Endothelial cell of umbilical vein (primary cell): ENCODE results near the gene CREB3L2. TPM values are rescaled to one million over a fixed set of nuclear protein-coding genes. Genes with fewer than 3 reads are reported as not detected.

Source experiments
- BruUV-seq: library from RNA; stranded (reverse); fragments of 400-500 nt; replicated peaks from 2 replicates; lab custom pipeline; 2021; lab: Mats Ljungman, UMichigan
- CTCF ChIA-PET: fragments of 300-600, 350-600 bp; sonication (Branson Sonifier 250); formaldehyde crosslinking; loops from one replicate; lab custom pipeline; 2021; ENCODE audit warnings: antibody characterized with exemption, inconsistent platforms; lab: Charles Lee
- POLR2A ChIA-PET: fragments of 300-600, 350-600 bp; sonication (Branson Sonifier 250); formaldehyde crosslinking; loops from one replicate; lab custom pipeline; 2021; ENCODE audit warnings: antibody characterized with exemption, inconsistent platforms; lab: Charles Lee
- DNase-seq: peaks from one replicate; pipeline ENCODE4 v3.0.0-alpha.2; 2011; ENCODE audit warnings: low read depth, low spot score
- FAIRE-seq: peaks from 2 replicates; lab custom pipeline; 2011; peaks lifted over from hg19 to GRCh38; lab: Jason Lieb, UNC
- H2AFZ ChIP-seq: 2 replicates; pipeline ENCODE4 v1.6.0; 2012; ENCODE audit warnings: low read depth, low read length, control low read depth, inconsistent platforms
- H3K27ac ChIP-seq: 2 replicates; pipeline ENCODE4 v1.5.1; 2011; ENCODE audit warnings: low read depth, mild to moderate bottlenecking, control low read depth, low read length, moderate library complexity; ENCODE audit not compliant: insufficient read depth
- H3K27me3 ChIP-seq, 2 experiments: 2 replicates each; pipeline versions ENCODE4 v1.6.0 to v1.6.1; 2011; ENCODE audit warnings: low read length in 2 of 2, mixed read lengths in 1 of 2; ENCODE audit not compliant: control insufficient read depth in 2 of 2, insufficient read depth in 2 of 2
- H3K36me3 ChIP-seq, 2 experiments: 2 replicates in 1 of 2; 3 replicates in 1 of 2; pipeline ENCODE4 v1.5.1; 2011; ENCODE audit warnings: low read length in 2 of 2, mild to moderate bottlenecking in 1 of 2, moderate library complexity in 1 of 2; ENCODE audit not compliant: control insufficient read depth in 2 of 2, insufficient read depth in 2 of 2; ENCODE audit errors: extremely low read depth in 1 of 2
- H3K4me1 ChIP-seq: 3 replicates; pipeline ENCODE4 v1.5.1; 2011; ENCODE audit warnings: mild to moderate bottlenecking, low read length; ENCODE audit not compliant: control insufficient read depth, insufficient read depth; ENCODE audit errors: extremely low read depth
- H3K4me2 ChIP-seq: 2 replicates; pipeline ENCODE4 v1.6.1; 2011; ENCODE audit warnings: low read length, control low read depth, mixed read lengths; ENCODE audit not compliant: insufficient read depth
- H3K4me3 ChIP-seq, 3 experiments: fragments of 200-600 bp in 1 of 3; sonication (generic), shearing (Covaris generic) in 1 of 3; replicated peaks in 1 of 3; 2 replicates each; pipeline ENCODE4 v1.5.1; 2011 to 2016; ENCODE audit warnings: control low read depth in 3 of 3, low read length in 3 of 3, mild to moderate bottlenecking in 2 of 3, inconsistent platforms in 1 of 3, low read depth in 1 of 3, moderate library complexity in 1 of 3; ENCODE audit not compliant: insufficient read depth in 1 of 3
- H3K79me2 ChIP-seq: 2 replicates; pipeline ENCODE4 v1.6.0; 2012; ENCODE audit warnings: low read length, inconsistent platforms; ENCODE audit not compliant: control insufficient read depth, insufficient read depth
- H3K9ac ChIP-seq: replicated peaks from 2 replicates; pipeline ENCODE3; 2011; ENCODE audit warnings: low read length, control low read depth; ENCODE audit not compliant: insufficient read depth; ENCODE audit errors: extremely low read depth
- H3K9me1 ChIP-seq: replicated peaks from 3 replicates; pipeline ENCODE4 v1.6.0; 2011; ENCODE audit warnings: mild to moderate bottlenecking, low read length; ENCODE audit not compliant: control insufficient read depth, insufficient read depth; ENCODE audit errors: extremely low read depth
- H3K9me3 ChIP-seq: replicated peaks from 2 replicates; pipeline ENCODE4 v1.5.1; 2012; ENCODE audit warnings: low read length, inconsistent platforms; ENCODE audit not compliant: control insufficient read depth, insufficient read depth
- H4K20me1 ChIP-seq: replicated peaks from 2 replicates; pipeline ENCODE3; 2011; ENCODE audit warnings: mild to moderate bottlenecking, low read length; ENCODE audit not compliant: control insufficient read depth, insufficient read depth; ENCODE audit errors: extremely low read depth
- EZH2 ChIP-seq: IDR thresholded peaks from 2 replicates; pipeline ENCODE4 v1.6.1; 2012; ENCODE audit warnings: borderline replicate concordance, low read depth, mild to moderate bottlenecking, moderate library complexity, low read length, inconsistent platforms; ENCODE audit not compliant: severe bottlenecking
- FOS ChIP-seq: IDR thresholded peaks from 2 replicates; pipeline ENCODE4 v1.6.1; 2011; ENCODE audit warnings: mild to moderate bottlenecking, low read length, moderate library complexity, borderline replicate concordance; ENCODE audit not compliant: insufficient read depth
- GATA2 ChIP-seq: IDR thresholded peaks from 2 replicates; pipeline ENCODE4 v1.7.0; 2011; ENCODE audit warnings: low read depth, mild to moderate bottlenecking, moderate library complexity, mixed read lengths, low read length; ENCODE audit not compliant: insufficient read length, insufficient read depth
- JUN ChIP-seq: IDR thresholded peaks from 2 replicates; pipeline ENCODE4 v1.6.1; 2011; ENCODE audit warnings: borderline replicate concordance, low read depth; ENCODE audit not compliant: insufficient read length, insufficient read depth
- POLR2A ChIP-seq: IDR thresholded peaks from 2 replicates; pipeline ENCODE4 v1.6.1; 2012; ENCODE audit warnings: low read depth, mild to moderate bottlenecking, control low read depth, low read length
- POLR2AphosphoS5 ChIP-seq: IDR thresholded peaks from 2 replicates; pipeline ENCODE4 v1.6.1; 2012; ENCODE audit warnings: low read depth, mild to moderate bottlenecking, control low read depth, low read length, moderate library complexity; ENCODE audit not compliant: insufficient read depth
- dilution Hi-C: fragments of 300-500 bp; cut with MboI; formaldehyde crosslinking; loops from one replicate; pipeline ENCODE4 v1.15.0; 2019; ENCODE audit warnings: low sequenced_read_pairs; ENCODE audit not compliant: extremely low pct_ligation_motif_present
- intact Hi-C: fragments of 100-400 bp; cut with micrococcal nuclease; formaldehyde crosslinking; loops from one replicate; pipeline ENCODE4 v1.10.0; 2022
- polyA plus RNA-seq, 4 experiments: library from polyadenylated mRNA; depleted of rRNA in 3 of 4; stranded (reverse) in 3 of 4; unstranded in 1 of 4; fragments of >200 nt; gene quantifications; 2 replicates each; pipeline versions ENCODE4 v1.2.1 to v1.2.3, GENCODE V29; 2011 to 2012; ENCODE audit warnings: missing spikeins in 1 of 4
- total RNA-seq: library from RNA; stranded (reverse); gene quantifications from 2 replicates; pipeline ENCODE4 v1.2.3, GENCODE V29; 2021
- TF ChIP-seq, protein P1 (sequence below): IDR thresholded peaks from 2 replicates; pipeline ENCODE4 v1.6.1; 2011; ENCODE audit not compliant: insufficient read depth, insufficient read length
- TF ChIP-seq, protein P2 (sequence below), 2 donors: IDR thresholded peaks; 1 replicate in 1 of 2; 2 replicates in 1 of 2; pipeline ENCODE4 v1.5.1; 2011; ENCODE audit warnings: low read length in 2 of 2, mild to moderate bottlenecking in 2 of 2, moderate library complexity in 2 of 2, control low read depth in 1 of 2, inconsistent platforms in 1 of 2, low read depth in 1 of 2; ENCODE audit not compliant: insufficient read depth in 1 of 2; ENCODE audit errors: extremely low read depth in 1 of 2

The CREB3L2 gene
- total and polyA plus RNA-seq, 2 donors (not counting 3 experiments of a cell fraction or from before 2014, with no cell fraction given): 32.1 to 93.4 TPM

GRCh38 chr7:137932881-137933269, 69.0 kb downstream of the CREB3L2 start:
- FAIRE-seq (no peak), DNase-seq (peak; percentile 61)
- POLR2A ChIA-PET: no interaction called here
- TF ChIP-seq FOS (no peak), GATA2 (peak; percentile 35)
- TF ChIP-seq, protein P1, sequence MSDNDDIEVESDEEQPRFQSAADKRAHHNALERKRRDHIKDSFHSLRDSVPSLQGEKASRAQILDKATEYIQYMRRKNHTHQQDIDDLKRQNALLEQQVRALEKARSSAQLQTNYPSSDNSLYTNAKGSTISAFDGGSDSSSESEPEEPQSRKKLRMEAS: no peak
- Histone ChIP-seq H3K9me3 (no peaks in the 10 kb centered on the region), H3K27ac (no peak overlapping the region), H3K9ac (no peak overlapping the region), H2AFZ (no peak overlapping the region), H3K9me1 (no peaks in the 10 kb centered on the region), H4K20me1 (no peaks in the 10 kb centered on the region), H3K27me3 (no peaks in the 10 kb centered on the region), H3K4me2 (no peak overlapping the region), H3K36me3 (peaks cover 0 to 2% of the 10 kb centered on the region in 2 experiments), H3K4me3 (no peak overlapping the region), H3K4me1 (peaks cover 37% of the 10 kb centered on the region), H3K79me2 (peaks cover 57% of the 10 kb centered on the region)
- dilution Hi-C loops (no loop called here), intact Hi-C loops (loop anchor here (2.0 kb wide), 2 partner anchors 34 to 54 kb away; no protein-coding TSS in a partner anchor)
- CTCF ChIA-PET: interaction anchor here (0.8 to 2.6 kb wide), 9 partner anchors 9 to 76 kb away, joined by 3 to 12 read pairs (median 3); no protein-coding TSS in a partner anchor
- BruUV-seq: no TSS peak

- no peak overlapping the region for H3K27ac ChIP-seq
- no peak overlapping the region for H3K9ac ChIP-seq
- ChIA-PET CTCF (interaction anchor here (1.1 to 2.6 kb wide), 3 partner anchors 15 to 77 kb away, joined by 3 to 12 read pairs (median 4); no protein-coding TSS in a partner anchor), POLR2A (no interaction called here)
- H3K27me3 ChIP-seq: no peaks in the 10 kb centered on the region
- TF ChIP-seq JUN (no peak), EZH2 (no peak), POLR2A (no peak), GATA2 (no peak), POLR2AphosphoS5 (no peak)
- TF ChIP-seq, protein P2, sequence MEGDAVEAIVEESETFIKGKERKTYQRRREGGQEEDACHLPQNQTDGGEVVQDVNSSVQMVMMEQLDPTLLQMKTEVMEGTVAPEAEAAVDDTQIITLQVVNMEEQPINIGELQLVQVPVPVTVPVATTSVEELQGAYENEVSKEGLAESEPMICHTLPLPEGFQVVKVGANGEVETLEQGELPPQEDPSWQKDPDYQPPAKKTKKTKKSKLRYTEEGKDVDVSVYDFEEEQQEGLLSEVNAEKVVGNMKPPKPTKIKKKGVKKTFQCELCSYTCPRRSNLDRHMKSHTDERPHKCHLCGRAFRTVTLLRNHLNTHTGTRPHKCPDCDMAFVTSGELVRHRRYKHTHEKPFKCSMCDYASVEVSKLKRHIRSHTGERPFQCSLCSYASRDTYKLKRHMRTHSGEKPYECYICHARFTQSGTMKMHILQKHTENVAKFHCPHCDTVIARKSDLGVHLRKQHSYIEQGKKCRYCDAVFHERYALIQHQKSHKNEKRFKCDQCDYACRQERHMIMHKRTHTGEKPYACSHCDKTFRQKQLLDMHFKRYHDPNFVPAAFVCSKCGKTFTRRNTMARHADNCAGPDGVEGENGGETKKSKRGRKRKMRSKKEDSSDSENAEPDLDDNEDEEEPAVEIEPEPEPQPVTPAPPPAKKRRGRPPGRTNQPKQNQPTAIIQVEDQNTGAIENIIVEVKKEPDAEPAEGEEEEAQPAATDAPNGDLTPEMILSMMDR (IDR thresholded peaks at IDR 0.05; ENCODE audit: extremely low read depth in 1 of 2, insufficient read depth in 1 of 2, low read depth in 1 of 2, low read length in 2 of 2): no peak
- TF ChIP-seq, protein P1: no peak
- no TSS peak for BruUV-seq
- DNase-seq (no peak), FAIRE-seq (no peak)
- H3K4me3 ChIP-seq: no peak overlapping the region
- intact Hi-C loops (loop anchor here (2.0 kb wide), 2 partner anchors 35 to 55 kb away; no protein-coding TSS in a partner anchor), dilution Hi-C loops (no loop called here)
- peaks cover 0 to 4% of the 10 kb centered on the region in 2 experiments for H3K36me3 ChIP-seq
- no peaks in the 10 kb centered on the region for H3K9me3 ChIP-seq
- no peaks in the 10 kb centered on the region for H3K9me1 ChIP-seq
- peaks cover 51% of the 10 kb centered on the region for H3K79me2 ChIP-seq
- no peak overlapping the region for H2AFZ ChIP-seq
- H4K20me1 ChIP-seq: no peaks in the 10 kb centered on the region
- peaks cover 36% of the 10 kb centered on the region for H3K4me1 ChIP-seq
- no peak overlapping the region for H3K4me2 ChIP-seq
Measured at GRCh38 chr7:137931823-137932222, 70.1 kb downstream of the CREB3L2 start.
